Measurements from ENCODE around the gene PGLYRP2. TPM values are rescaled to one million over a fixed set of nuclear protein-coding genes. Genes with fewer than 3 reads are reported as not detected.
"Not testable (repeated sequence)": the region's sequence is repeated elsewhere in the genome, so short reads cannot be mapped to it uniquely, and the experiment has no call there.

The PGLYRP2 gene
- total RNA-seq, 2 donors from 2014 or later = 0.11 TPM; not detected in 1

GRCh38 chr19:15506074-15506571, 26.8 kb upstream of the PGLYRP2 start:
- Mint-ChIP-seq H3K36me3 (ENCODE audit: low read depth) (no peaks in the 10 kb centered on the region), H3K9me3 (no peaks in the 10 kb centered on the region), H3K27me3 (peaks cover 7% of the 10 kb centered on the region), H3K4me3 (no peak overlapping the region), H3K27ac (no peak overlapping the region), H3K4me1 (peaks cover 11% of the 10 kb centered on the region)
- ATAC-seq (replicated peaks) = no peak

GRCh38 chr19:15502264-15502663, 23.0 kb upstream of the PGLYRP2 start:
- no peaks in the 10 kb centered on the region for H3K27me3 Mint-ChIP-seq
- no peak overlapping the region for H3K4me3 Mint-ChIP-seq
- H3K36me3 Mint-ChIP-seq (ENCODE audit: low read depth) = no peaks in the 10 kb centered on the region
- peaks cover 17% of the 10 kb centered on the region for H3K4me1 Mint-ChIP-seq
- H3K27ac Mint-ChIP-seq = no peak overlapping the region
- H3K9me3 Mint-ChIP-seq = no peaks in the 10 kb centered on the region
- no peak for ATAC-seq (replicated peaks)

GRCh38 chr19:15501596-15501995, 22.3 kb upstream of the PGLYRP2 start:
- peaks cover 17% of the 10 kb centered on the region for H3K4me1 Mint-ChIP-seq
- no peak overlapping the region for H3K27ac Mint-ChIP-seq
- no peaks in the 10 kb centered on the region for H3K27me3 Mint-ChIP-seq
- H3K9me3 Mint-ChIP-seq = no peaks in the 10 kb centered on the region
- H3K4me3 Mint-ChIP-seq = no peak overlapping the region
- no peaks in the 10 kb centered on the region for H3K36me3 Mint-ChIP-seq (ENCODE audit: low read depth)
- no peak for ATAC-seq (replicated peaks)

- H3K4me1 Mint-ChIP-seq = peaks cover 13% of the 10 kb centered on the region
- peak; percentile 78 for ATAC-seq (replicated peaks)
- no peaks in the 10 kb centered on the region for H3K27me3 Mint-ChIP-seq
- no peaks in the 10 kb centered on the region for H3K9me3 Mint-ChIP-seq
- no peak overlapping the region for H3K27ac Mint-ChIP-seq
- no peaks in the 10 kb centered on the region for H3K36me3 Mint-ChIP-seq (ENCODE audit: low read depth)
- H3K4me3 Mint-ChIP-seq = peak overlapping the region; percentile 15
Measured at GRCh38 chr19:15498910-15499309, 19.6 kb upstream of the PGLYRP2 start.

- Mint-ChIP-seq H3K36me3 (ENCODE audit: low read depth) (no peaks in the 10 kb centered on the region), H3K27ac (no peak overlapping the region), H3K27me3 (no peaks in the 10 kb centered on the region), H3K4me3 (no peak overlapping the region), H3K9me3 (no peaks in the 10 kb centered on the region), H3K4me1 (peaks cover 13% of the 10 kb centered on the region)
- no peak for ATAC-seq (replicated peaks)
Measured at GRCh38 chr19:15498156-15498858, 19.0 kb upstream of the PGLYRP2 start.

- peaks cover 9% of the 10 kb centered on the region for H3K4me1 Mint-ChIP-seq
- no peaks in the 10 kb centered on the region for H3K9me3 Mint-ChIP-seq
- ATAC-seq (replicated peaks) = no peak
- no peaks in the 10 kb centered on the region for H3K36me3 Mint-ChIP-seq (ENCODE audit: low read depth)
- H3K4me3 Mint-ChIP-seq = no peak overlapping the region
- no peaks in the 10 kb centered on the region for H3K27me3 Mint-ChIP-seq
- no peak overlapping the region for H3K27ac Mint-ChIP-seq
Measured at GRCh38 chr19:15495151-15495550, 15.8 kb upstream of the PGLYRP2 start.

- Mint-ChIP-seq H3K27ac (no peak overlapping the region), H3K27me3 (no peaks in the 10 kb centered on the region), H3K36me3 (ENCODE audit: low read depth) (no peaks in the 10 kb centered on the region), H3K4me1 (peaks cover 5% of the 10 kb centered on the region), H3K9me3 (no peaks in the 10 kb centered on the region), H3K4me3 (no peak overlapping the region)
- no peak for ATAC-seq (replicated peaks)
Measured at GRCh38 chr19:15488489-15489226, 9.4 kb upstream of the PGLYRP2 start.

GRCh38 chr19:15487038-15487437, 7.7 kb upstream of the PGLYRP2 start:
- Mint-ChIP-seq H3K4me1 (peaks cover 13% of the 10 kb centered on the region), H3K27me3 (no peaks in the 10 kb centered on the region), H3K9me3 (no peaks in the 10 kb centered on the region), H3K36me3 (ENCODE audit: low read depth) (no peaks in the 10 kb centered on the region), H3K4me3 (no peak overlapping the region), H3K27ac (no peak overlapping the region)
- ATAC-seq (replicated peaks) = no peak

GRCh38 chr19:15485768-15486167, 6.5 kb upstream of the PGLYRP2 start:
- not testable (repeated sequence) for H3K27ac Mint-ChIP-seq; H3K36me3 Mint-ChIP-seq (ENCODE audit: low read depth); H3K9me3 Mint-ChIP-seq; H3K27me3 Mint-ChIP-seq; H3K4me3 Mint-ChIP-seq; ATAC-seq (replicated peaks)
- H3K4me1 Mint-ChIP-seq = peaks cover 13% of the 10 kb centered on the region

- H3K36me3 Mint-ChIP-seq (ENCODE audit: low read depth); H3K4me3 Mint-ChIP-seq; H3K27me3 Mint-ChIP-seq; H3K4me1 Mint-ChIP-seq; ATAC-seq (replicated peaks); H3K9me3 Mint-ChIP-seq; H3K27ac Mint-ChIP-seq: not testable (repeated sequence)
Measured at GRCh38 chr19:15480996-15481395, 1.7 kb upstream of the PGLYRP2 start.

- Mint-ChIP-seq H3K27ac (no peak overlapping the region), H3K4me1 (peaks cover 10% of the 10 kb centered on the region), H3K36me3 (ENCODE audit: low read depth) (no peaks in the 10 kb centered on the region), H3K9me3 (no peaks in the 10 kb centered on the region), H3K4me3 (no peak overlapping the region), H3K27me3 (no peaks in the 10 kb centered on the region)
- ATAC-seq (replicated peaks) = no peak
Measured at GRCh38 chr19:15476325-15476724, 3.0 kb downstream of the PGLYRP2 start.

- Mint-ChIP-seq H3K4me1 (peaks cover 10% of the 10 kb centered on the region), H3K27me3 (no peaks in the 10 kb centered on the region), H3K36me3 (ENCODE audit: low read depth) (no peaks in the 10 kb centered on the region), H3K27ac (no peak overlapping the region), H3K9me3 (no peaks in the 10 kb centered on the region), H3K4me3 (no peak overlapping the region)
- ATAC-seq (replicated peaks) = no peak
Measured at GRCh38 chr19:15475611-15476010, 3.7 kb downstream of the PGLYRP2 start.

GRCh38 chr19:15475169-15475568, 4.1 kb downstream of the PGLYRP2 start:
- H3K27me3 Mint-ChIP-seq = no peaks in the 10 kb centered on the region
- H3K36me3 Mint-ChIP-seq (ENCODE audit: low read depth) = no peaks in the 10 kb centered on the region
- peaks cover 10% of the 10 kb centered on the region for H3K4me1 Mint-ChIP-seq
- no peaks in the 10 kb centered on the region for H3K9me3 Mint-ChIP-seq
- no peak for ATAC-seq (replicated peaks)
- no peak overlapping the region for H3K27ac Mint-ChIP-seq
- H3K4me3 Mint-ChIP-seq = no peak overlapping the region

- not testable (repeated sequence) for H3K27me3 Mint-ChIP-seq; H3K9me3 Mint-ChIP-seq; ATAC-seq (replicated peaks); H3K27ac Mint-ChIP-seq; H3K36me3 Mint-ChIP-seq (ENCODE audit: low read depth)
- Mint-ChIP-seq H3K4me3 (peak overlapping the region; percentile 3), H3K4me1 (peaks cover 16% of the 10 kb centered on the region)
Measured at GRCh38 chr19:15473821-15474220, 5.5 kb downstream of the PGLYRP2 start.

GRCh38 chr19:15471639-15472101, 7.6 kb downstream of the PGLYRP2 start:
- no peaks in the 10 kb centered on the region for H3K9me3 Mint-ChIP-seq
- peaks cover 4% of the 10 kb centered on the region for H3K27me3 Mint-ChIP-seq
- no peak overlapping the region for H3K27ac Mint-ChIP-seq
- peaks cover 32% of the 10 kb centered on the region for H3K4me1 Mint-ChIP-seq
- no peak overlapping the region for H3K4me3 Mint-ChIP-seq
- peaks cover 6% of the 10 kb centered on the region for H3K36me3 Mint-ChIP-seq (ENCODE audit: low read depth)
- ATAC-seq (replicated peaks) = no peak
